Activated CD8-positive, alpha-beta memory T cell treated with anti-CD3 and anti-CD28 coated beads, Interleukin-2, amount 10 ng/mL, durations not matched to agents 7 days and 5 days (primary cell): ENCODE measurements around the gene ZNF512B. TPM values are rescaled to one million over a fixed set of nuclear protein-coding genes. Genes with fewer than 3 reads are reported as not detected.
"Not testable (repeated sequence)": the region's sequence is repeated elsewhere in the genome, so short reads cannot be mapped to it uniquely, and the experiment has no call there.

ENCODE experiments used
- ATAC-seq: fragments of 150-1000 bp; cut with Tn5 transposase; one replicate; pipeline ENCODE4 v1.10.0; 2021; ENCODE audit warnings: moderate library complexity
- CTCF ChIA-PET: fragments of 350-600 bp; sonication (Branson Sonifier 250); formaldehyde crosslinking; loops from one replicate; lab custom pipeline; 2021; ENCODE audit warnings: antibody characterized with exemption; lab: Charles Lee
- DNase-seq: peaks from one replicate; pipeline ENCODE4 v3.0.0-alpha.2; 2020
- H3K27ac Mint-ChIP-seq: one replicate; pipeline ENCODE4 v1.8.0; 2021; ENCODE audit warnings: mild to moderate bottlenecking, mixed read lengths
- H3K27me3 Mint-ChIP-seq: one replicate; pipeline ENCODE4 v1.8.0; 2021; ENCODE audit warnings: mixed read lengths
- H3K36me3 Mint-ChIP-seq: one replicate; pipeline ENCODE4 v1.8.0; 2021; ENCODE audit warnings: mild to moderate bottlenecking, mixed read lengths
- H3K4me1 Mint-ChIP-seq: one replicate; pipeline ENCODE4 v1.8.0; 2021; ENCODE audit warnings: mixed read lengths
- H3K4me3 Mint-ChIP-seq: one replicate; pipeline ENCODE4 v1.8.0; 2021; ENCODE audit warnings: mild to moderate bottlenecking, moderate library complexity, mixed read lengths
- H3K9me3 Mint-ChIP-seq: one replicate; pipeline ENCODE4 v1.8.0; 2022; ENCODE audit warnings: low read depth, mixed read lengths
- microRNA-seq: library from miRNA; unstranded; fragments of <30 nt; microRNA quantifications from one replicate; pipeline ENCODE4 v1.2.0, GENCODE V29; 2022
- total RNA-seq, 2 experiments: library from RNA; stranded (reverse); gene quantifications; one replicate each; pipeline ENCODE4 v1.2.3, GENCODE V29; 2021

ZNF512B gene
- total RNA-seq, 2 experiments from 2014 or later, result 13.5 to 18.2 TPM

- ATAC-seq (no peak), DNase-seq (no peak)
- Mint-ChIP-seq H3K9me3 (no peaks in the 10 kb centered on the region), H3K36me3 (peaks cover 14% of the 10 kb centered on the region), H3K4me1 (peaks cover 7% of the 10 kb centered on the region), H3K27ac (no peak overlapping the region), H3K27me3 (no peaks in the 10 kb centered on the region), H3K4me3 (no peak overlapping the region)
- CTCF ChIA-PET, result interaction anchor here (0.6 to 1.1 kb wide), 2 partner anchors 12 to 13 kb away, joined by 3 read pairs; no protein-coding TSS in a partner anchor
These were observed 45.5 kb downstream of the ZNF512B start for GRCh38 chr20:63924241-63924640.

DNA sequence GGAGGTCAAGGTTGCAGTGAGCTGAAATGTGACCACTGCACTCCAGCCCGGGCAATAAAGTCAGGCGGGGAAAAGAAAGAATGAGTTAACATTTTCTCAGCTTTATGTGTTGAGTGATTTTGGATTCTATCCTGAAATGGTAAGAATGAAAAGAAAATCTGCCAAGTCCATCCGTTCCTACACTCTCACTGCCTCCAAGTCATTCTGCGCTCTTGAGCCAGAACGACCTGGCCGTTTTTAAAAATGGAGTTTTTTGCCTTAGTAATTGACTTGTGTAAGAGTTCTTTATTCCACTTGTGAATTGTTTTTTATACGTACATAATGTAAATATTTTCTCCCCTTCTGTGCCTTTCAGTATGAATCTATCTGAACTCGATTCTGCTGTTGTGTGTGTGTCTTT, 46.1 kb downstream of the ZNF512B start:
- Mint-ChIP-seq H3K36me3 (peaks cover 10% of the 10 kb centered on the region), H3K4me3 (no peak overlapping the region), H3K9me3 (no peaks in the 10 kb centered on the region), H3K4me1 (peaks cover 7% of the 10 kb centered on the region), H3K27ac (no peak overlapping the region), H3K27me3 (no peaks in the 10 kb centered on the region)
- CTCF ChIA-PET, result interaction anchor here (1.2 kb wide), 1 partner anchor 14 kb away, joined by 6 read pairs; no protein-coding TSS in a partner anchor
- no peak for ATAC-seq
- no peak for DNase-seq

GRCh38 chr20:63920226-63920625, 49.5 kb downstream of the ZNF512B start:
- Mint-ChIP-seq H3K4me3 (no peak overlapping the region), H3K27ac (no peak overlapping the region), H3K4me1 (peaks cover 7% of the 10 kb centered on the region), H3K27me3 (no peaks in the 10 kb centered on the region), H3K36me3 (peaks cover 18% of the 10 kb centered on the region), H3K9me3 (no peaks in the 10 kb centered on the region)
- CTCF ChIA-PET, result no interaction called here
- DNase-seq (no peak), ATAC-seq (no peak)

DNA sequence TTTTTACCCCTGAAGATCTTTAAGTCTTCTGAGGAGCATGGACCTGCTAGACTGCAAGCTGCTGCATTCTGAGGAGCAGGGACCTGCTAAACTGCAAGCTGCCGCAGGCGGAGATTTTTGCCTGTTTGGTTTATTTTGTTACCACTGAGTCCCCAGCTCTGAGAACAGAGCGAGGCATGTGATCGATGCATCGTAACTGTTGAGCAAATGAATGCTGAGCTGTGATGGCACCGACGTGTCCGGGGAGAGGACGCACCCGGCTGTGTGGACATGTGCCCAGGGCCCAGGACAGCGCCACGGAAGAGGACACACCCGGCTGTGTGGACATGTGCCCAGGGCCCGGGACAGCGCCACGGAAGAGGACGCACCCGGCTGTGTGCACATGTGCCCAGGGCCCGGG, 50.6 kb downstream of the ZNF512B start:
- Mint-ChIP-seq H3K36me3 (peaks cover 21% of the 10 kb centered on the region), H3K4me3 (no peak overlapping the region), H3K27me3 (no peaks in the 10 kb centered on the region), H3K9me3 (no peaks in the 10 kb centered on the region), H3K4me1 (peaks cover 7% of the 10 kb centered on the region), H3K27ac (no peak overlapping the region)
- ATAC-seq, result no peak
- no peak for DNase-seq
- CTCF ChIA-PET, result interaction anchor here (0.8 kb wide), 1 partner anchor 13 kb away, joined by 3 read pairs; no protein-coding TSS in a partner anchor

DNA sequence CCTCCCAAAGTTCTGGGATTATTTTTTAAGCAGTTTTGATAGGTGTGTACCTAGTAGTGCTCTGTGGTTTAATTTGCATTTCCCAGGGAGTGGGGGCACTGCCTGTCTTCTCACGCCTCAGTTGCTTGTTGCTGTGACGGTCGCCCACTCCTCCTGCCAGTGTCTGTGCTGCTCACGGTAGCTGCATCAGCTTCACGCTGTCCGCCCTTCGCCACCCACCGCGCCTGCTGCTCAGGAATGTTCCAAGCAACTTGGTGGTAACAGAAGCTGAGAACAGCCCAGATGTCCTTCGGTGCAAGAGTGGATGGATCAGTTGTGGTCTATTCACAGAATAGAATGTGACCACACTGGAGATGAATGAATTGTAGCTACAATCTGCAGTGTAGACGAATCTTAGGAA, 51.9 kb downstream of the ZNF512B start:
- Mint-ChIP-seq H3K4me1 (peaks cover 5% of the 10 kb centered on the region), H3K9me3 (no peaks in the 10 kb centered on the region), H3K36me3 (peaks cover 25% of the 10 kb centered on the region), H3K27ac (no peak overlapping the region), H3K27me3 (no peaks in the 10 kb centered on the region), H3K4me3 (no peak overlapping the region)
- CTCF ChIA-PET, result interaction anchor here (1.3 kb wide), 1 partner anchor 19 kb away, joined by 4 read pairs; no protein-coding TSS in a partner anchor
- ATAC-seq (no peak), DNase-seq (no peak)

DNA sequence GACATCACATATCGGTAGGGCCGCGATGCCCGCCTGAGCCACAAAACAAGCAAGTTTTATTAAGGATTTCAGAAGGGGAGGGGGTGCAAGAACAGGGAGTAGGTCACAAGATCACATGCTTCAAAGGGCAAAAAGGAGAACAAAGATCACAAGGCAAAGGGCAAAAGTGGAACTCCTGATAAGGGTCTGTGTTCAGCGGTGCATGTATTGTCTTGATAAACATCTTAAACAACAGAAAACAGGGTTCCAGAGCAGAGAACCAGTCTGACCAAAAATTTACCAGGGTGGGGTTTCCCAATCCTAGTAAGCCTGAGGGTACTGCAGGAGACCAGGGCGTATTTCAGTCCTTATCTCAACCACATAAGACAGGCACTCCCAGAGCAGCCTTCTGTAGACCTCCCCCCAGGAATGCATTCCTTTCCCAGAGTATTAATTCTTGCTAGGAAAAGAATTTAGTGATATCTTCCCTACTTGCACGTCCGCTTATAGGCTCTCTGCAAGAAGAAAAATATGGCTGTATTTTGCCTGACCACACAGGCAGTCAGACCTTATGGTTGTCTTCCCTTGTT, 53.3 kb downstream of the ZNF512B start:
- not testable (repeated sequence) for DNase-seq, H3K9me3 Mint-ChIP-seq

DNA sequence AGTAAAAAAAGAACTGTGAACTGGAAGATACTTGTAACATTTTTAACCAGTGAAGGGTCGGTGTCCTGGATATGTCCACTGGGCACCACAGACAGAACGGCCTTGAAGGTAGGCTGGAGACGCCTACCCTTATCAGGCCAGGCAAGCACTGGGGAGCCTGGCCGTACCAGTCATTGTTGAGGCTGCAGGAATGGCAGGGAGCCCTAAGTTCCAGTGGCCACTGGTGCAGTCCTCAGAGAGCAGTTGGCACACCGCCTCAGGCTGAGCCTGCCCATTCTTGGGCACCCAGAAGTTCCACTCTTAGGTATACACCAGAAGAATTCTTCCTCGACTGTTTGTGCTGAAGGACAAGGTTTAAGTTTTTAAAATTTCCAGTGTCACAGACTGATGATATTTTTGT, 54.3 kb downstream of the ZNF512B start:
- CTCF ChIA-PET, result interaction anchor here (0.6 kb wide), 1 partner anchor 338 kb away, joined by 3 read pairs; no protein-coding TSS in a partner anchor
- DNase-seq (no peak), ATAC-seq (no peak)
- H3K4me3 Mint-ChIP-seq, result no peak overlapping the region
- H3K27me3 Mint-ChIP-seq, result no peaks in the 10 kb centered on the region
- no peaks in the 10 kb centered on the region for H3K9me3 Mint-ChIP-seq
- H3K4me1 Mint-ChIP-seq, result peaks cover 13% of the 10 kb centered on the region
- no peak overlapping the region for H3K27ac Mint-ChIP-seq
- peaks cover 25% of the 10 kb centered on the region for H3K36me3 Mint-ChIP-seq

More for the DNA sequence above, 53.3 kb downstream of the ZNF512B start:
- H3K27ac Mint-ChIP-seq, H3K4me1 Mint-ChIP-seq, H3K4me3 Mint-ChIP-seq, ATAC-seq, CTCF ChIA-PET, H3K27me3 Mint-ChIP-seq: not testable (repeated sequence)
- H3K36me3 Mint-ChIP-seq, result peaks cover 25% of the 10 kb centered on the region

DNA sequence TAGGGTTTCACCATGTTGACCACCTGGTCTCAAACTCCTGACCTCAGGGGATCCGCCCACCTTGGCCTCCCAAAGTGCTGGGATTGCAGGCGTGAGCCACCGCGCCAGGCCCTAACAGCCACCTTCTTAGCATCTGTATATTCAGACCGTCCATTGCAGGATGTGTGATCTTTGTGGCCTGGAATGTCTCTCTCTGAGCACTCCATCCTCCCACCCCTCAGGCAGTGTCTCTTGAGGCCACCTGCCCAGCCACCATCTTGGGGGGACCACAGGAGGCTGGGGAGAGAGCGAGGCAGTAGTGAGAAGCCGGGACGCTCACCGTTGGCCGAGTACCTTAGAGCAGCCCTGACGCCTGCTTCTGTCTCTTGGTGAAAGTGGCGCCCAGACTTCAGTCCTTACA, 56.0 kb downstream of the ZNF512B start:
- H3K4me3 Mint-ChIP-seq, result no peak overlapping the region
- H3K4me1 Mint-ChIP-seq, result peaks cover 21% of the 10 kb centered on the region
- H3K9me3 Mint-ChIP-seq, result no peaks in the 10 kb centered on the region
- peaks cover 27% of the 10 kb centered on the region for H3K36me3 Mint-ChIP-seq
- no peaks in the 10 kb centered on the region for H3K27me3 Mint-ChIP-seq
- CTCF ChIA-PET, result interaction anchor here (0.7 to 0.9 kb wide), 2 partner anchors 148 to 149 kb away, joined by 3 read pairs; no protein-coding TSS in a partner anchor
- H3K27ac Mint-ChIP-seq, result no peak overlapping the region
- ATAC-seq (no peak), DNase-seq (no peak)

- H3K9me3 Mint-ChIP-seq, result no peaks in the 10 kb centered on the region
- no peak for ATAC-seq
- no peaks in the 10 kb centered on the region for H3K27me3 Mint-ChIP-seq
- DNase-seq, result no peak
- H3K4me3 Mint-ChIP-seq, result no peak overlapping the region
- peaks cover 18% of the 10 kb centered on the region for H3K36me3 Mint-ChIP-seq
- CTCF ChIA-PET, result interaction anchor here (0.6 to 2.1 kb wide), 9 partner anchors 9 to 151 kb away, joined by 3 to 7 read pairs (median 3); partner anchors contain the start of genes TPD52L2 and UCKL1
- peaks cover 24% of the 10 kb centered on the region for H3K4me1 Mint-ChIP-seq
- H3K27ac Mint-ChIP-seq, result peak overlapping the region; percentile 33
These were observed 58.6 kb downstream of the ZNF512B start for GRCh38 chr20:63911176-63911575.

DNA sequence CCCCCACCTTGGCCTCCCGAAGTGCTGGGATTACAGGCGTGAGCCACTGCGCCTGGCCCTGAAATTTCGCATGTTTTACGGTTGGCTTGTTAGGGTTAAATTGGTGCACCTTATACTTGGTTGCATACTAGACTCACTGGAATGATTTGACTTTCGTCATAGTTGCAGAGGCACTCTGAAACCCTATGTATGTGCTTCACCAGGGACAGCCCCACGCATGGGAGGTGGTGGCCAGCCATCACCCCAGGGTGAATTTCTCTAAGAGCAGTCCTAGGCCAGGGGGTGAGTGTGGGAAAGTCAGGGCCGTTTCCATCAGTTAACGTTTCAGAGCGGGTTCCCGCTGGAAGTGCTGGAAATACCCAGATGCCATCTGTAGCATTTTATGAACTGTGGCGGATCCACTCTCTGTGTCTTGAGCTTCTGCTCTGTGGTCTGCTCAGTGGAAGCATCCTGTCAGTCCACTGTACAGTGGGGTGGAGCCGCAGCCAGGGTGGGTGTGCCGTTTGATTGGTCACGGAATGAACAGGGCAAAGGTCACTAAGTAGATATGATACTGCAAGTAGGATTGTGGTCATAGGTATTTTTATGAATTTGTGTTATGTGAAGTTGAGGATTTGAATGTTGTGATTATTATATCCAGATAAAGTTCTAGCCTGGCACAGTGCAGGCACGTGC, 61.6 kb downstream of the ZNF512B start:
- H3K36me3 Mint-ChIP-seq, result peaks cover 6% of the 10 kb centered on the region
- H3K27ac Mint-ChIP-seq, result no peak overlapping the region

More for the DNA sequence above, 61.6 kb downstream of the ZNF512B start:
- no peaks in the 10 kb centered on the region for H3K27me3 Mint-ChIP-seq
- ATAC-seq (no peak), DNase-seq (no peak)
- H3K9me3 Mint-ChIP-seq, result no peaks in the 10 kb centered on the region
- CTCF ChIA-PET, result interaction anchor here (1.1 to 2.2 kb wide), 2 partner anchors 15 to 70 kb away, joined by 3 to 6 read pairs; no protein-coding TSS in a partner anchor
- peaks cover 31% of the 10 kb centered on the region for H3K4me1 Mint-ChIP-seq
- H3K4me3 Mint-ChIP-seq, result no peak overlapping the region

Small RNA genes within 50 kb of the gene (microRNA-seq; reads per million reads assigned to microRNA genes)
- gene MIR1914 (3.4 reads per million), gene MIR647 (not detected), gene MIR941-1 (not detected), gene MIR941-2 (not detected), gene MIR941-3 (not detected), gene MIR941-4 (not detected), gene MIR941-5 (not detected)

Other genes starting within 250 kb of the ZNF512B start
- 100 to 1,000 TPM in 1 of 2 experiments, 10 to 100 TPM in 1; 49.2 to 138 TPM for gene LIME1, start 233.3 kb downstream of the ZNF512B start, total RNA-seq
- 100 to 1,000 TPM in 1 of 2 experiments, 10 to 100 TPM in 1; 69.9 to 111 TPM for gene SLC2A4RG, start 230.2 kb downstream of the ZNF512B start, total RNA-seq
- under 1 TPM; 0.15 to 0.84 TPM for gene ZBTB46, start 138.7 kb downstream of the ZNF512B start, total RNA-seq
- gene ABHD16B, start 108.4 kb downstream of the ZNF512B start, total RNA-seq, result not detected
- 10 to 100 TPM; 33.5 to 46.2 TPM for gene TPD52L2, start 104.7 kb downstream of the ZNF512B start, total RNA-seq
- gene DNAJC5, start 74.8 kb downstream of the ZNF512B start, total RNA-seq, result 10 to 100 TPM; 44.4 to 51.9 TPM
- gene UCKL1, start 13.5 kb downstream of the ZNF512B start, total RNA-seq, result 10 to 100 TPM; 41.1 to 41.9 TPM
- 10 to 100 TPM; 26.0 to 33.4 TPM for gene SAMD10, start 9.7 kb upstream of the ZNF512B start, total RNA-seq
- 10 to 100 TPM; 77.5 to 80.6 TPM for gene PRPF6, start 11.2 kb upstream of the ZNF512B start, total RNA-seq
- gene C20orf204, start 66.3 kb upstream of the ZNF512B start, total RNA-seq, result 10 to 100 TPM; 17.5 to 19.0 TPM
- gene SOX18, start 79.7 kb upstream of the ZNF512B start, total RNA-seq, result 1 to 10 TPM in 1 of 2 experiments, under 1 TPM in 1; 0.20 to 1.8 TPM
- gene TCEA2, start 93.3 kb upstream of the ZNF512B start, total RNA-seq, result 10 to 100 TPM; 54.3 to 57.4 TPM
- 100 to 1,000 TPM in 1 of 2 experiments, 10 to 100 TPM in 1; 84.5 to 119 TPM for gene RGS19, start 109.6 kb upstream of the ZNF512B start, total RNA-seq
- under 1 TPM; 0.75 to 0.99 TPM for gene OPRL1, start 110.2 kb upstream of the ZNF512B start, total RNA-seq
- gene LKAAEAR1, start 114.5 kb upstream of the ZNF512B start, total RNA-seq, result not detected
- gene NPBWR2, start 137.6 kb upstream of the ZNF512B start, total RNA-seq, result not detected
- gene MYT1, start 194.5 kb upstream of the ZNF512B start, total RNA-seq, result not detected